Lower leg skin (tissue), 4 donors: ENCODE measurements around the gene NCOA3. TPM values are rescaled to one million over a fixed set of nuclear protein-coding genes. Genes with fewer than 3 reads are reported as not detected.

Experiments
- DNase-seq, 2 donors: peaks; one replicate each; pipeline ENCODE4 v3.0.0-alpha.2; 2019; ENCODE audit warnings: low spot score in 2 of 2
- H3K4me3 ChIP-seq: fragments of 200-600 bp; sonication (generic); 2 replicates; pipeline ENCODE4 v1.5.1; 2017; ENCODE audit warnings: mild to moderate bottlenecking, low read depth; ENCODE audit not compliant: poor library complexity, severe bottlenecking
- POLR2A ChIP-seq, 2 donors: fragments of 450-650 bp; IDR thresholded peaks; one replicate each; pipeline ENCODE4 v1.6.1; 2016 to 2017; ENCODE audit warnings: antibody characterized with exemption in 2 of 2, mild to moderate bottlenecking in 1 of 2, moderate library complexity in 1 of 2
- WGBS, 2 donors: methylation state at CpG; one replicate each; pipeline ENCODE4 v1.1.5; 2018; 5-methylcytosine and 5-hydroxymethylcytosine counted together
- intact Hi-C: fragments of 100-400 bp; cut with DNase I; formaldehyde crosslinking; loops from one replicate; pipeline ENCODE4 v1.15.0; 2023; ENCODE audit warnings: low total_unique reads
- total RNA-seq, 4 donors: library from RNA; depleted of rRNA; stranded (reverse); fragments of >200 nt; gene quantifications; one replicate each; pipeline ENCODE4 v1.1.0, GENCODE V29; 2016
- TF ChIP-seq, protein P1 (sequence below), 3 donors: fragments of 450-650 bp; IDR thresholded peaks; one replicate each; pipeline ENCODE4 v1.5.1; 2016; ENCODE audit warnings: antibody characterized with exemption in 3 of 3, mild to moderate bottlenecking in 3 of 3, moderate library complexity in 2 of 3

Gene NCOA3
- total RNA-seq: 10 to 100 TPM; 43.6 to 55.0 (median 49.5) TPM

DNA sequence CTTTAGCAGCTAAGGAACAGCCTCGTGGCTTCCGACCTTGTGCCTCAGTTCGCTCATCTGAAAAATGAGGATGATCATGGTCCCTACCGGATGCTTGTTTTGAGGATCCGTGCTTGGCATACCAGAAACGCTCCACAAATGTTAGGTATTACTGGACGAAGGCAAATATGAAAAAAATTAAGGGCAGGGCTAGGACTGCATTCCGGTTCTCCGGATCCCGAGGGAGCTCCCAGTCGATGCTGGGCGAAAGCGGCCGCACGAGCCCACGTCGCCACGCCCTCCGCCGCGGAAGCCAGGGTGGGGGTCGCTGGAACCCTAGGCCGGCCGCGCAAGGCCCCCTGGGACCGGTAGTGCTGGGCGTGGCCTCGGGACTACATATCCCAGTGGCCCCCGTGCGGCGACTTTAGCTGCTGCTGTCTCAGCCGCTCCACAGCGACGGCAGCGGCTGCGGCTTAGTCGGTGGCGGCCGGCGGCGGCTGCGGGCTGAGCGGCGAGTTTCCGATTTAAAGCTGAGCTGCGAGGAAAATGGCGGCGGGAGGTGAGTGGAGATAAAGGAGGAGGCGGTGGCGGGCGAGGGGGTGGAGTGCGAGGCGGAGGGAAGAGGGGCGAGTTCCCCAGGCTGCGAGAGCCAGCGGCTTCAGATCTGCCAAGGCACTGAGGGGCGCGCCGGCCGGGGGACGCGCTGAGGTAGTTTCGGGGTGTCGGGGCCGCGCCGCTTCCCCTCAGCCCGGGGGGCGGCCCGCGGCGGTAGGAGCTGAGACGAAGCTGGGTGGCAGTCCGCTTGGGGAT, at the start of gene NCOA3:
TSS of gene NCOA3 (plus strand) at position 406 of the 789 bp plus-strand sequence. CDS start 120,361 bp downstream, outside the sequence.
- peak within 1 kb of the TSS; percentile 98 for H3K4me3 ChIP-seq
- peak; percentile 87 to 98 for DNase-seq
- intact Hi-C loops: no loop called here
- TF ChIP-seq, protein P1, sequence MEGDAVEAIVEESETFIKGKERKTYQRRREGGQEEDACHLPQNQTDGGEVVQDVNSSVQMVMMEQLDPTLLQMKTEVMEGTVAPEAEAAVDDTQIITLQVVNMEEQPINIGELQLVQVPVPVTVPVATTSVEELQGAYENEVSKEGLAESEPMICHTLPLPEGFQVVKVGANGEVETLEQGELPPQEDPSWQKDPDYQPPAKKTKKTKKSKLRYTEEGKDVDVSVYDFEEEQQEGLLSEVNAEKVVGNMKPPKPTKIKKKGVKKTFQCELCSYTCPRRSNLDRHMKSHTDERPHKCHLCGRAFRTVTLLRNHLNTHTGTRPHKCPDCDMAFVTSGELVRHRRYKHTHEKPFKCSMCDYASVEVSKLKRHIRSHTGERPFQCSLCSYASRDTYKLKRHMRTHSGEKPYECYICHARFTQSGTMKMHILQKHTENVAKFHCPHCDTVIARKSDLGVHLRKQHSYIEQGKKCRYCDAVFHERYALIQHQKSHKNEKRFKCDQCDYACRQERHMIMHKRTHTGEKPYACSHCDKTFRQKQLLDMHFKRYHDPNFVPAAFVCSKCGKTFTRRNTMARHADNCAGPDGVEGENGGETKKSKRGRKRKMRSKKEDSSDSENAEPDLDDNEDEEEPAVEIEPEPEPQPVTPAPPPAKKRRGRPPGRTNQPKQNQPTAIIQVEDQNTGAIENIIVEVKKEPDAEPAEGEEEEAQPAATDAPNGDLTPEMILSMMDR (IDR thresholded peaks at IDR 0.05): peak in 1 of 3 donors; percentile 78
- TF ChIP-seq POLR2A (IDR thresholded peaks at IDR 0.05): peak in 1 of 2 donors; percentile 44
- WGBS, 2 donors: 0 to 1% methylated on average over 72 to 74 of the region's 74 CpGs

DNA sequence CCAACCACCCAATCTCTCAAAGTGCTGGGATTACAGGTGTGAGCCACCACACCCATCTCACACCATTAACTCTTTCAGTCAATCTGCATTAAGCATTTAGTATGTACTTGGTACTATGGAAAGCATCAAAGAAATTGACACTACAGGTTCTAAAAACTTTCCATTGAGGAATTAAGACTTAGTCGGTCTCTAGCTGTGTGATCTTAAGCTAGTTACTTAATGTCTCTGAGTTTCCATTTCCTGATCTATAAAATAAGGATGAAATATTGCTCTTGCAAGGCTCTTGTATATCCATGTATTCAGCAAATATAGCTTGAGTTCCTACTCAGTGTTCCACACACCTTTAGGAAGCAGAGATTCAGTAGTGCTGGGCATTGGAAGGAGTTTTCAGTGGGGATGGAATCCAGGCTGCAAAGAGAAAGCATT, 48.9 kb upstream of the NCOA3 start:
- no peak for DNase-seq
- intact Hi-C loops: no loop called here
- TF ChIP-seq, protein P1 (IDR thresholded peaks at IDR 0.05): no peak
- TF ChIP-seq POLR2A (IDR thresholded peaks at IDR 0.05): no peak

DNA sequence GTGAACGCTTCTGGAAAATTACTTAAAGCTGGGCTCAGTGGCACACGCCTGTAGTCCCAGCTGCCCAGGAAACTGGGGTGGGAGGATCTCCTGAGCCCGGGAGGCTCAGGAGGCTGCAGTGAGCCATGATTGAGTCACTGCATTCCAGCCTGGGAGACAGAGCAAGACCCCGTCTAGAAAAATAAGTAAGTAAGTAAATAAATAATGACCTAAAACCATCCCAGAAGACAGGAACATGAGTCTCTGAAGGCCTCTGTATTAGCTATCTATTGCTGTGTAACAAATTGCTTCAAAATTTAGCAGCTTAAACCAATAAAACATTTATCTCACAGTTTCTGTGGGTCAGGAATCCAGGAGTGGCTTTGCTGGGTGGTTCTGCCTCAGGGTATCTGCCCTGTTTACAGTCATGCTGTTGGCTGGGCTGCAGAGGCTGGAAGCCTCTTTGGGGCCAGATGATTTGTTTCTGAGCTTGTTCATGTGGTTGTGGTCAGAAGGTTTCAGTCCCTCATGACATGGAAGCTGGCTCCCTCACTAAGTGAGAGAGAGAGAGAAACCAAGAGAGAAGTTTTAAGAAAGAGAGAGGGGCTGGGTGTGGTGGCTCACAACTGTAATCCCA, 48.4 kb upstream of the NCOA3 start:
- no peak for DNase-seq
- intact Hi-C loops: no loop called here
- H3K4me3 ChIP-seq: no peak overlapping the region
- TF ChIP-seq, protein P1 (IDR thresholded peaks at IDR 0.05): no peak
- TF ChIP-seq POLR2A (IDR thresholded peaks at IDR 0.05): no peak
- WGBS, 2 donors: 31 to 33% methylated on average over 4 of the region's 4 CpGs

More for the DNA sequence above, 48.9 kb upstream of the NCOA3 start:
- H3K4me3 ChIP-seq: no peak overlapping the region
- 83 to 88% methylated on average over 1 of the region's 1 CpG for WGBS, 2 donors

DNA sequence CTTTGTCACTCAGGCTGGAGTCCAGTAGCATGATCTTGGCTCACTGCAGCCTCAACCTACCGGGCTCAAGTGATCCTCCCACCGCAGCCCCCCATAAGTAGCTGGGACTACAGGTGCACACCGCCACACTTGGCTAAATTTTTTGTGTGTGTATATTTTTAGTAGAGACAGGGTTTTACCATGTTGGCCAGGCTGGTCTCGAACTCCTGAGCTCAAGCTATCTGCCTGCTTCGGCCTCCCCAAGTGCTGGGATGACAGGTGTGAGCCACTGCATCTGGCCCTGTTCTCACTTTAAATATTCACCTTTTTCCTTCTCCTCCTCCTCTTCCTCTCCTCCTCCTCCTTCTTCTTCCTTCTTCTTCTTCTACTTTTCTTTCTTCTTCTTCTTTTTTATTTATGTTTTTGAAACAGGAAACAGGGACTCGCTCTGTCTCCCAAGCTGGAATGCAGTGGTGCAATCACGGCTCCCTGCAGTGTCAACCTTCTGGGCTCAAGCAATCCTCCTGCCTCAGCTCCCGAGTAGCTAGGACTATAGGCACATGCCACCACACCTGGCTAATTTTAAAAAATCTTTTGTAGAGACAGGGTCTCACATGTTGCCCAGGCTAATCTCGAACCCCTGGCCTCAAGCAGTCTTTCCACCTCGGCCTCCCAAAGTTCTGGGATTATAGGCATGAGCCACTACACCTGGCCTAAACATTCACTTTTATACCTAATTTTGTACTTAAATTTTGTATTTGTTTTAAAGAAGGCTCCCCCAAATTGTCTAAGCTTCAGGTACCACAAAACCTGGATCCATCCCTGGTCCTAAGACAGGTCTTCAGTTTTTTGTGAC, 47.2 kb upstream of the NCOA3 start:
- WGBS, 2 donors: 81 to 89% methylated on average over 10 of the region's 10 CpGs
- DNase-seq: no peak
- intact Hi-C loops: no loop called here
- TF ChIP-seq, protein P1 (IDR thresholded peaks at IDR 0.05): no peak
- TF ChIP-seq POLR2A (IDR thresholded peaks at IDR 0.05): no peak
- no peak overlapping the region for H3K4me3 ChIP-seq

DNA sequence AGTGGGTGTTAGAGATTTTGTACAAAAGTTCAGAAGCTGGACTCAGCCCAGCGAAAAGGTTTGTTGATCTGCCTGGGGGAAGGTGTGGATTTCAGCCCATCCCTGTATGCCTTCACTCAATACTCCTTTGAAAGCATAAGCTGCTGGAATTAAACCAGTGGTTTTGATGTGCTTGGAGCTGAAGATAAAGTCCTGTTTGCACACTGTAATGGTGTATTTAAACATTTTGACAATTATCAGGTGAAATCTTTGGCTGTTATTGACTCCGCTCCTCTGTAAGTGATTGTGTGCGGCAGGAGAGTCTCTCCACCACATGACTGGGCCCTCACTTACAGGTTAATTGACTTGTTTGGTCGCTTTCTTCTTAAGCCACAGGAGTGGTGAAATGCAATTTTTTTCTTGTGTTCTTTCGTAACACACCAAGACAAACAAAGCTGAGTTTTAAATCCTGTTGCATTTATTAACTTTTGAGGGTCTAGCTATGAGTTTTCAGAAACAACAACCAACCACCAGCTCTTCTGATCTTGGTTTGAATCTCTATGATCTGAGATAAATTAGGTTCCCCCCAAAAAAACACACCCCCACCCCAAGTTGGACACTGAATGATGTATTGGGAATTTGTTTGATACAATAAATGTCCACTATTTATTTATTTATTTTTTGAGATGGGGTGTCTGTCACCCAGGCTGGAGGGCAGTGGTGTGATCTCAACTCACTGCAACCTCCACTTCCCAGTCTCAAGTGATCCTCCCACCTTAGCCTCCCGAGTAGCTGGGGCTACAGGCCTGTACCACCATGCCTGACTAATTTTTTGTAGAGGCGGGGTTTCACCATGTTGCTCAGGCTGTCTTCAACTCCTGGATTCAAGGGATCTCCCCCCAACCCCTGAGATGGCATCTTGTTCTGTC, 46.3 kb upstream of the NCOA3 start:
- DNase-seq: no peak
- intact Hi-C loops: no loop called here
- WGBS, 2 donors: 65 to 70% methylated on average over 7 of the region's 7 CpGs
- H3K4me3 ChIP-seq: no peak overlapping the region
- TF ChIP-seq POLR2A (IDR thresholded peaks at IDR 0.05): no peak
- TF ChIP-seq, protein P1 (IDR thresholded peaks at IDR 0.05): no peak
